IPS-15b (cell line): ENCODE data around the gene WFDC2.

Experiments
- H3K27me3 ChIP-seq: one replicate; pipeline ENCODE4 v1.6.1; 2013; ENCODE audit warnings: low read length; ENCODE audit not compliant: control insufficient read depth, insufficient read depth
- H3K36me3 ChIP-seq: one replicate; pipeline ENCODE4 v1.6.1; 2013; ENCODE audit warnings: low read length; ENCODE audit not compliant: control insufficient read depth, insufficient read depth
- H3K4me1 ChIP-seq: one replicate; pipeline ENCODE4 v1.6.1; 2013; ENCODE audit warnings: mild to moderate bottlenecking, low read length; ENCODE audit not compliant: control insufficient read depth, insufficient read depth
- H3K4me3 ChIP-seq: one replicate; pipeline ENCODE4 v1.5.1; 2013; ENCODE audit warnings: low read depth, low read length
- H3K9ac ChIP-seq: one replicate; pipeline ENCODE4 v1.6.1; 2013; ENCODE audit warnings: low read depth, mild to moderate bottlenecking, low read length
- H3K9me3 ChIP-seq: one replicate; pipeline ENCODE4 v1.6.1; 2013; ENCODE audit warnings: mild to moderate bottlenecking, low read length; ENCODE audit not compliant: control insufficient read depth, insufficient read depth

Gene WFDC2

DNA sequence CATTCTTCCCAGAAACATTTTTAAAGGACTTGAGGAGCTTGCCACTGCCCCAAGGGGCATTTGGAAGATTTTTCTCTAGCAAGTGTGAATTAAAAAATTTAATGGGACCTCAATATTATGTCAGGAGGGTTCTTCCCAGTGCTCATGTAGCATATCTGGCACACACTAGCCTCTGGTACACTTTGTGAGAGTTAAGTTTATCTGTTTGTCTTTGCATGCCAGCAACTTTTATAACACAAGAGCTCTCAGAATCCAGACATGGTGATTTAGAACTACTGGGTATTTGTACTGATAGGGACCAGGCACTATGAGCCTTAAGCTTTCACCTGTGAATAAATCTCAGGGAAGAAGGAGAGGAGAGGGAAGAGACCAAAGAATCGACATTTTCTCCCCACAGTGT, 33.0 kb downstream of the WFDC2 start:
- Histone ChIP-seq H3K4me1 (no peaks in the 10 kb centered on the region), H3K4me3 (no peak overlapping the region), H3K9ac (no peak overlapping the region), H3K36me3 (no peaks in the 10 kb centered on the region), H3K27me3 (no peaks in the 10 kb centered on the region), H3K9me3 (no peaks in the 10 kb centered on the region)

DNA sequence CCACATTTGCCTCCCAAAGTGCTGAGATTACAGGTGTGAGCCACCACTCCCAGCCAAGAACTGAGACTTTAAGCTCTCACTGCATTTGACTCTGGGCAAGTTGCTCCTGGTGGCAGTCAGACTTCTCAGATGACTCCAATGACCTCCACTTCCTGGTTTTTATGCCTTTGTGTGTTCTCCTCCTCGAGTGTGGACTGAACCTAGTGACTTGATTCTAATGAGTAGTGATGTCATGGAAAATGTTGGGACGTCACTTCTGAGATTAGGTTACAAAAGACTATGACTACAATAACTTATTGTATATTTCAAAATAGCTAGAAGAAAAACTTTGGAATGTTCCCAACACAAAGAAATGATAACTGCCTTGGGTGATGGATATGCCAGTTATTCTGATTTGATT, 33.9 kb downstream of the WFDC2 start:
- no peaks in the 10 kb centered on the region for H3K36me3 ChIP-seq
- no peak overlapping the region for H3K4me3 ChIP-seq
- no peaks in the 10 kb centered on the region for H3K9me3 ChIP-seq
- no peak overlapping the region for H3K9ac ChIP-seq
- H3K27me3 ChIP-seq: no peaks in the 10 kb centered on the region
- no peaks in the 10 kb centered on the region for H3K4me1 ChIP-seq

- H3K9ac ChIP-seq: no peak overlapping the region
Measured at GRCh38 chr20:45506398-45506797, 36.8 kb downstream of the WFDC2 start.

GRCh38 chr20:45507011-45507820, 37.7 kb downstream of the WFDC2 start:
- H3K36me3 ChIP-seq: no peaks in the 10 kb centered on the region
- no peaks in the 10 kb centered on the region for H3K9me3 ChIP-seq
- H3K27me3 ChIP-seq: no peaks in the 10 kb centered on the region
- no peak overlapping the region for H3K9ac ChIP-seq
- no peak overlapping the region for H3K4me3 ChIP-seq
- no peaks in the 10 kb centered on the region for H3K4me1 ChIP-seq

More at GRCh38 chr20:45506398-45506797, 36.8 kb downstream of the WFDC2 start:
- no peak overlapping the region for H3K4me3 ChIP-seq
- H3K36me3 ChIP-seq: no peaks in the 10 kb centered on the region
- no peaks in the 10 kb centered on the region for H3K9me3 ChIP-seq
- H3K4me1 ChIP-seq: no peaks in the 10 kb centered on the region
- H3K27me3 ChIP-seq: no peaks in the 10 kb centered on the region

GRCh38 chr20:45508068-45508886, 38.7 kb downstream of the WFDC2 start:
- no peaks in the 10 kb centered on the region for H3K27me3 ChIP-seq
- H3K4me1 ChIP-seq: no peaks in the 10 kb centered on the region
- no peaks in the 10 kb centered on the region for H3K9me3 ChIP-seq
- H3K36me3 ChIP-seq: no peaks in the 10 kb centered on the region
- H3K9ac ChIP-seq: no peak overlapping the region
- H3K4me3 ChIP-seq: no peak overlapping the region

DNA sequence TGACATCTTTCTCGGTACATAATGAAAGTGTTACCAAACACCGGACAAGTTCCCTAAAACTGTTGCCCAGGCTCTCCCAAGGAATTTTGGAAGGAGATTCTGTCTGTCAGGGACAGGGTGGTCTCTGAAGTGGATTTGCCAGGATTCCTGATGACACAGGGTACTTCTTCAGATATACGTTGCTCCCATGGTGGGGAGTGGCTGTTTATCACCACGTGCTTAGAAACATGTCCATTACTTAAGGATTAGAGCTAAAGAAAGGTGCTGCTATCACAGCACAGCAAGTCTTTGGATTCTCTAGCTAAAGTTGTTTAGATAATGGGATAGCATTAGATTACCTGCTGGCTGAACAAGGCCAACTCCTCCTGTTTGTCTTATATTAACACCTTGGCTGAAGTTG, 39.5 kb downstream of the WFDC2 start:
- H3K4me3 ChIP-seq: no peak overlapping the region
- H3K4me1 ChIP-seq: no peaks in the 10 kb centered on the region
- no peaks in the 10 kb centered on the region for H3K9me3 ChIP-seq
- H3K9ac ChIP-seq: no peak overlapping the region
- no peaks in the 10 kb centered on the region for H3K27me3 ChIP-seq
- H3K36me3 ChIP-seq: no peaks in the 10 kb centered on the region

DNA sequence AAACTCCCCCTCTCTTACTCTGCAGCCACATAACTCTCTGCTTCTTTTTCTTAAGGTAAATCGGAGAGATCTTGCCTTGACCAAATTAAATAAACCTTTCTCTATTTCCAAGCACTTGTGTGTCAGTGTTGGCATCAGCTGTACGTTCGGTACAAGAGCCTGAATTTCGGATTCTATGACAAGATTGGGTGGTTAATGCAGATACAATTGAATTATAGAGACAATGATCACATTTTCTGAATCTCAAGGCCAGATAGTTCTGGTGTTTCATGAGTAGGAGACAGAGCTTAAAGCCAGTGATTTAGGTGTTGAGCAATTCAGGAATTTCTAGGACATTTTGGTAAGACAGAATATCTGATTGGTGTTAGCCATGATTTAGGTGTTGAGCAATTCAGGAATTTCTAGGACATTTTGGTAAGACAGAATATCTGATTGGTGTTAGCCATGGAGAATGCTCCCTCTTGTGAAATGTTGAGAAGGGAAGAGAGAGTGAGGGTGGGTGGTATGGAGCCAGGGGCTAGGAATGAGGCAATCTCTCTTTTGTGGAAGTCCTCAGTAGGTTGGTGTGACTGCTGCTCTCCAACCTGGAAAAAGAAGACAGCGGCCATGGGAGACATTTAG, 40.8 kb downstream of the WFDC2 start:
- H3K9me3 ChIP-seq: no peaks in the 10 kb centered on the region
- no peaks in the 10 kb centered on the region for H3K27me3 ChIP-seq
- H3K36me3 ChIP-seq: no peaks in the 10 kb centered on the region
- no peak overlapping the region for H3K4me3 ChIP-seq
- H3K9ac ChIP-seq: no peak overlapping the region
- no peaks in the 10 kb centered on the region for H3K4me1 ChIP-seq

DNA sequence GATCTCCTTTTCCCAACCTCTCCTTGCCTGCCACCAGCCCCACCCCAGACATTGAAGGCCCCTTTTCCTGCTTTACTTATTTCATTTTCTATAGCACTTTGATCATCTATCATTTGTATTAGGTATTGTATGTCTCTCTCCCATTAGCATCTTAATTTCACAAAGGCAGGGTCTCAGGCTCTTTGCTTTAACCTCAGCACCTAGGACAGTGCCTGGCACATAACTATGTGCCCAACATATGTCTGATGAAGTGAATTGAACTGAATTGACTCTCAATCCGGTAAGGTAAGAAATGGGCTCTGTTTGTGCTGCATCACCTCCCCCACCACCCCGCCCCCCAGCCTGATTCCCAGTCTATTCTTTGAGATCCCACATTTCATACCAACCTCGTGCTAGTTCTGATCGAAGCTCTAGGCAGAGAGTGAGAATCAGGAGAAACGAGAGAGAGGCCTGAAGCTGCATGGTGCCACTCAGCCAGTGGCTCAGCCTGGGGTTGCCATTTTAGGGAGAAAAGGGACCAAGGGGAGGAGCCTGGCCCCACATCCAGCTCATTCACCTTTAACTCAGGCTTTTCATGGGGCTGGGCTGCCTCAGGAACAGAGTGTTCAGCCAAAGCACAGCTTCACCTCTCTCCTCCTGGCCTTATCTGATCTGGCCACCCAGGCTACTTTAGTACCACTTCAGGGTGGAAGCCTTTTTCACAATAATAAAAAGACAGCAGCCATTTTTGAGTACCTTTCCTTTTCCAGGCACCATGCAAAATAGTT, 45.8 kb downstream of the WFDC2 start, which contains the start of gene SPINT3:
Gene SPINT3, minus strand, starts transcription at position 476 of the 767 bp plus-strand sequence. Its CDS starts 14 bp downstream, at position 462.
- no peaks in the 10 kb centered on the region for H3K27me3 ChIP-seq
- H3K4me3 ChIP-seq: no peak within 1 kb of the TSS
- no peak within 1 kb of the TSS for H3K9ac ChIP-seq

DNA sequence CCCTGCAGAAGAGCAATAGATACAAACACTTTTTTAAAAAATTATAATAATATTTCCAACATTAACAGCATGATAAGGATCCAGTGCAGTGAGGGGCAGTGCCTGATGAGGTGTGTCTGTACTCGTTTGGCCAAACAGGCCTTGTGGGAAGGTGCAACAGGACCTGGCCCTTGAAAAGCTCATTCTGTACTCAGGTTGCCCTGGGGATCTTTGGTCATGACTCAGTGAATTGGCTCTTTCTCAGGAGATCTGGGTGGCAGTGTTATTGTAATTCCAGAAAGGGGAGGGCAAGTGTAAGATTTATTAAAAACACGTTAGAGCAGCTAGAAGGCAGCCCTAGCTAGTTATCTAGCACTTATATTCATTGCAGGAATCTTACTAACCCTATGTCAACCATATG, 48.7 kb downstream of the WFDC2 start:
- Histone ChIP-seq H3K4me1 (peaks cover 2% of the 10 kb centered on the region), H3K36me3 (no peaks in the 10 kb centered on the region), H3K9ac (no peak overlapping the region), H3K27me3 (no peaks in the 10 kb centered on the region), H3K4me3 (no peak overlapping the region), H3K9me3 (no peaks in the 10 kb centered on the region)

More for the DNA sequence above, 45.8 kb downstream of the WFDC2 start, which contains the start of gene SPINT3:
- Histone ChIP-seq H3K9me3 (no peaks in the 10 kb centered on the region), H3K4me1 (peaks cover 2% of the 10 kb centered on the region), H3K36me3 (no peaks in the 10 kb centered on the region)

GRCh38 chr20:45523821-45524220, 54.3 kb downstream of the WFDC2 start:
- no peak overlapping the region for H3K9ac ChIP-seq
- H3K27me3 ChIP-seq: no peaks in the 10 kb centered on the region
- no peaks in the 10 kb centered on the region for H3K36me3 ChIP-seq
- no peak overlapping the region for H3K4me3 ChIP-seq
- no peaks in the 10 kb centered on the region for H3K4me1 ChIP-seq
- H3K9me3 ChIP-seq: no peaks in the 10 kb centered on the region

GRCh38 chr20:45527294-45527693, 57.7 kb downstream of the WFDC2 start:
- Histone ChIP-seq H3K4me1 (no peaks in the 10 kb centered on the region), H3K9ac (no peak overlapping the region), H3K36me3 (no peaks in the 10 kb centered on the region), H3K27me3 (no peaks in the 10 kb centered on the region), H3K4me3 (no peak overlapping the region), H3K9me3 (no peaks in the 10 kb centered on the region)
